ACHN (cell line): ENCODE results near the gene ADAMTS8.
A peak's percentile ranks its signal among the peaks of the same experiment; 100 is the strongest.

Source experiments
- DNase-seq: peaks from one replicate; pipeline ENCODE4 v3.0.0-alpha.2; 2015
- in situ Hi-C: cut with HindIII; loops from 2 replicates; pipeline ENCODE4 v1.10.0; 2017; ENCODE audit warnings: low sequenced_read_pairs, low pct_ligation_motif_present, low pct_unique_long_range_greater_than_20kb

Gene ADAMTS8

GRCh38 chr11:130464291-130464812, 35.9 kb upstream of the ADAMTS8 start:
- DNase-seq, result no peak
- in situ Hi-C loops, result no loop called here

GRCh38 chr11:130462931-130463330, 34.5 kb upstream of the ADAMTS8 start:
- in situ Hi-C loops, result no loop called here
- DNase-seq, result no peak

GRCh38 chr11:130462101-130462885, 33.9 kb upstream of the ADAMTS8 start:
- DNase-seq, result no peak
- in situ Hi-C loops, result no loop called here

GRCh38 chr11:130459521-130459920, 31.1 kb upstream of the ADAMTS8 start:
- DNase-seq, result no peak
- in situ Hi-C loops, result no loop called here

GRCh38 chr11:130458410-130458729, 30.0 kb upstream of the ADAMTS8 start:
- in situ Hi-C loops, result no loop called here
- DNase-seq, result no peak

DNA sequence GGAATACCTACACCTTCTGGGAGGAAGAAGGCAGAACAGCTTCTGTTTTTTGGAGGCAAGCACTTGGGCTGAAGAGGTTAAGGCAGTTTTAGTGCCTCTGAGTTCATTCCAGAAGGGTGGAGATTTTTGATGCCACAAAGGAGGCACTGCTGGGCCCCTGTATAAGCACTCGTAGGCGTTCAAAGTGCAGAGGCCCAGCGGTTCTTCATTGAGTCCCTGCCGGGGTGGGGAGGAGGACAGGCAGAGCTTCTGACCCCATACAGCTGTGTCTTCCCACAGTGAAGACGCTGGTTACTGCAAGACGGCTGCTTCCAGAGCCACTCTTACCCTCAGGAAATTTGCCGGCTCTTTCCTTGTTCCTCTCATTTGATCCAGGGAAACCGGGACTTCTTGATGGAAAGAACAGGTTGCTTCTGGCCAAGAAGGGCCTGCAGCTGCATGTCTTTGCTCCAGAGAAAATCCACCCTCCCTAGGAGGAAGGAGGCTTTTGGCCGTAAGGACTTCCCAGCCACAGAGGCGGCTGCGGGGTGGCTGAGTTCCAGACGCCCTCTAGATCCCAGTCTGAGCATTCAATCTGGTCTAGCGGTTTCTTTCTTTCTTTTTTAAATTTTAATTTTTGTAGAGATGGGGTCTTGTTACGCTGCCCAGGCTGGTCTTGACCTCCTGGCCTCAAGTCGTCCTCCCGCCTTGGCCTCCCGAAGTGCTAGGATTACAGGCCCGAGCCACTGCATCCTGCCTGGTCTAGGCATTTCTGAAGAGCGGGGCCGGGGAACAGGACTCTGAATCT, 29.4 kb upstream of the ADAMTS8 start:
- in situ Hi-C loops, result no loop called here
- DNase-seq, result no peak

DNA sequence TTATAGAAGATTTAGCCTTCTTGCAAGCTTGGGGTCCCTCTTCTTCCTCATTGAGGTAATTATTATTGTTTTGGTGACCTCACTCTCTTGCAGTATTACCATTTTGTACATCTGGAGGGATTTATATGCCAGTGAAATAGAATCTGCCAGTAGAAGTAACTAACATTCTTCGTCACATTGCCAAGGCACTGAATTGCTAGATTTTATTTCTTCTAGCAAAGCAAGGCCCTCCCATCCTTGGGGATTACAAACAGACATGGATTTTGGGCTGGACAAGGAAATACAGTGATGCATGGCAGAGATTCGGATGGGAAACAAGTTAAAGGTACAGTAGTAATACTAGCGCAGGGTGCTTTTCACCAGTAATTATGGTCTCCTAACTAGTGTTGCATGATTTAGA, 27.9 kb upstream of the ADAMTS8 start:
- in situ Hi-C loops, result no loop called here

GRCh38 chr11:130455483-130456127, 27.2 kb upstream of the ADAMTS8 start:
- in situ Hi-C loops, result no loop called here

More for the DNA sequence above, 27.9 kb upstream of the ADAMTS8 start:
- DNase-seq, result no peak

GRCh38 chr11:130454491-130455252, 26.3 kb upstream of the ADAMTS8 start:
- no peak for DNase-seq
- in situ Hi-C loops, result no loop called here

More at GRCh38 chr11:130455483-130456127, 27.2 kb upstream of the ADAMTS8 start:
- no peak for DNase-seq

GRCh38 chr11:130452940-130453339, 24.5 kb upstream of the ADAMTS8 start:
- in situ Hi-C loops, result no loop called here
- no peak for DNase-seq

- no peak for DNase-seq
- in situ Hi-C loops, result no loop called here
Observed at GRCh38 chr11:130452176-130452575, 23.8 kb upstream of the ADAMTS8 start.

GRCh38 chr11:130451231-130452019, 23.0 kb upstream of the ADAMTS8 start:
- DNase-seq, result peak; percentile 41
- in situ Hi-C loops, result no loop called here

- in situ Hi-C loops, result loop anchor here (25.0 kb wide), 2 partner anchors 187 to 412 kb away; no protein-coding TSS in a partner anchor
- peak; percentile 89 for DNase-seq
Observed at GRCh38 chr11:130449996-130450769, 21.8 kb upstream of the ADAMTS8 start.

GRCh38 chr11:130449310-130449990, 21.0 kb upstream of the ADAMTS8 start:
- in situ Hi-C loops, result loop anchor here (25.0 kb wide), 2 partner anchors 188 to 413 kb away; no protein-coding TSS in a partner anchor
- no peak for DNase-seq

DNA sequence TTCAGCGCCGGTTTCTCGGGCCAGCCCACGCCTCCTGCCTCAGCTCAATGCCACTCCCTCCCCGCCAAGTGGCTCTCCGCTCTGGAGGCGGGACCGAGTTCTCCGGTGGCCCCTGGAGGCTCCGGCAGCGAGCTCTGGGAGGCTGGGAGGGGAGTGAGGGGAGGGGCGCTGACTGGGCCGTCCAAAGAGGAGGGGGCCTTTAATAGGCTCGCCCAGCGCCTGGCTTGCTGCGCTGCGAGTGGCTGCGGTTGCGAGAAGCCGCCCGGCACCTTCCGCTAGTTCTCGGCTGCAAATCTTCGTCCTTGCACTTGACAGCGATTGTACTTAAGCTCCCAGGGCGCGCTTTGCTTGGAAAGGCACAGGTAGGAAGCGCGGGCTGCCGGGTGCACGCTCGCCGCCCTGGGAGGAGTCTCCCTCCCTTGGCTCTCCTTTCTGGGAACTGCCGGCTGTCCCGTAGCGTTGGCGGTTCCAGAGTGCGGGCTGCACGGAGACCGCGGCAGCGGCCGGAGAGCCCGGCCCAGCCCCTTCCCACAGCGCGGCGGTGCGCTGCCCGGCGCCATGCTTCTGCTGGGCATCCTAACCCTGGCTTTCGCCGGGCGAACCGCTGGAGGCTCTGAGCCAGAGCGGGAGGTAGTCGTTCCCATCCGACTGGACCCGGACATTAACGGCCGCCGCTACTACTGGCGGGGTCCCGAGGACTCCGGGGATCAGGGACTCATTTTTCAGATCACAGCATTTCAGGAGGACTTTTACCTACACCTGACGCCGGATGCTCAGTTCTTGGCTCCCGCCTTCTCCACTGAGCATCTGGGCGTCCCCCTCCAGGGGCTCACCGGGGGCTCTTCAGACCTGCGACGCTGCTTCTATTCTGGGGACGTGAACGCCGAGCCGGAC, 20.3 kb upstream of the ADAMTS8 start, which contains the start of gene ADAMTS15:
TSS of gene ADAMTS15 (plus strand) at position 230 of the 894 bp plus-strand sequence. CDS start at position 559, 329 bp downstream.
- DNase-seq, result peak; percentile 91
- in situ Hi-C loops, result loop anchor here (25.0 kb wide), 2 partner anchors 189 to 414 kb away; no protein-coding TSS in a partner anchor
